ENCODE results near the gene EHD4.

EHD4 gene

DNA sequence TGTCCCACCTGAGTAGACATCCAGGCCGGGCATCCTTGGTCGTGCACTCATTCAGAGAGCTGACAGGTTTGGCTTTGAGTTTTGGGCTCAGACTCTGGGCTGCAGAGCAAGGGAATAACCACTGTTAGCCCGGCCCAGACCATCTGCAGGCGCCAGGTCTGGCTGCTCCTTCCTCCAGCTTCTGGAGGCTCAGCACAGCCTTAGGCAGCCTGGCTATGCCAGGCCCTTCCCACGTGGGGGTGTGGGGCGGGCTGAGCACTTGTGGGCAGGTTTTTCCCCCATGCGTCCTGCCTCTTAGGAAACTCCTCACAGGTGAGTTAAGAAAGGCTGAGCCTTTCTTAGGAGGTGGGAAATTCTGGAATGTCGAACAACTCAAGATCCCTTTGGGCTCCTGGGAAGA, 122.5 kb downstream of the EHD4 start:
- Histone ChIP-seq H3K4me2 (no peak overlapping the region), H4K20me1 (ENCODE audit: insufficient read depth) (no peaks in the 10 kb centered on the region), H3K27ac (no peak overlapping the region), H3K4me3 (IDR thresholded peaks at IDR 0.05; ENCODE audit: insufficient read depth, low read depth, low read length) (no peak overlapping the region), H3K36me3 (ENCODE audit: insufficient read depth) (no peaks in the 10 kb centered on the region), H3K9ac (no peak overlapping the region), H3K27me3 (ENCODE audit: insufficient read depth, low read depth) (no peaks in the 10 kb centered on the region), H3K4me1 (ENCODE audit: low read depth, poor library complexity, severe bottlenecking) (no peaks in the 10 kb centered on the region), H2AFZ (ENCODE audit: low read depth) (no peak overlapping the region), H3K79me2 (ENCODE audit: insufficient read depth, low read depth) (no peaks in the 10 kb centered on the region)
- TF ChIP-seq CTCF (conservative IDR thresholded peaks at IDR 0.05; ENCODE audit: low read depth, low read length) = no peak

- no peaks in the 10 kb centered on the region for H3K79me2 ChIP-seq (ENCODE audit: insufficient read depth, low read depth)
- no peak overlapping the region for H3K9ac ChIP-seq
- no peak overlapping the region for H3K4me2 ChIP-seq
- TF ChIP-seq CTCF (conservative IDR thresholded peaks at IDR 0.05; ENCODE audit: low read depth, low read length) = no peak
- H3K27me3 ChIP-seq (ENCODE audit: insufficient read depth, low read depth) = no peaks in the 10 kb centered on the region
- H3K36me3 ChIP-seq (ENCODE audit: insufficient read depth) = no peaks in the 10 kb centered on the region
- H3K27ac ChIP-seq = no peak overlapping the region
- H3K4me1 ChIP-seq (ENCODE audit: low read depth, poor library complexity, severe bottlenecking) = no peaks in the 10 kb centered on the region
- H3K4me3 ChIP-seq (IDR thresholded peaks at IDR 0.05; ENCODE audit: insufficient read depth, low read depth, low read length) = no peak overlapping the region
- no peaks in the 10 kb centered on the region for H4K20me1 ChIP-seq (ENCODE audit: insufficient read depth)
- no peak overlapping the region for H2AFZ ChIP-seq (ENCODE audit: low read depth)
Observed at GRCh38 chr15:41849204-41849603, 123.2 kb downstream of the EHD4 start.

DNA sequence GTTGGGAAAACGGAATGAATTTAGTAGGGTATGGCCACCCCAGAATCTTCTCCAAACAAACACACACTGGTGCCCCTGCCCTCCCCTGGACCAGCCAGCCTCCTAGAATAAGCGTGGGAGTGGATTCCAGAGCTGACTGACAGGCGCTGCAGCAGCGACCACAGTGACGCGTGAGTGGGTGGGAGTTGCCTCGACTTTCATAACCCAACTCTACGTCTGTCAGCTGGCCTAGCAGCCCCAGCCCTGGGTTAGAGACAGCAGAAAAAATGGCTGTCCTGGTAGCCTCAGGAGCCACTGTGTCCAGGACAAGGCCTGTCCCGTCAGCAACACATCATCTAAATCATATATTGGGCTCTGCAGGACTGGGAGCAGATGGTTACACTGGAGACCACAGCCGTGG, 123.7 kb downstream of the EHD4 start:
- H3K4me3 ChIP-seq (IDR thresholded peaks at IDR 0.05; ENCODE audit: insufficient read depth, low read depth, low read length) = no peak overlapping the region
- no peak overlapping the region for H2AFZ ChIP-seq (ENCODE audit: low read depth)
- H3K79me2 ChIP-seq (ENCODE audit: insufficient read depth, low read depth) = no peaks in the 10 kb centered on the region
- no peak for TF ChIP-seq CTCF (conservative IDR thresholded peaks at IDR 0.05; ENCODE audit: low read depth, low read length)
- no peaks in the 10 kb centered on the region for H3K36me3 ChIP-seq (ENCODE audit: insufficient read depth)
- H3K9ac ChIP-seq = no peak overlapping the region
- no peak overlapping the region for H3K27ac ChIP-seq
- H3K4me1 ChIP-seq (ENCODE audit: low read depth, poor library complexity, severe bottlenecking) = no peaks in the 10 kb centered on the region
- H3K27me3 ChIP-seq (ENCODE audit: insufficient read depth, low read depth) = no peaks in the 10 kb centered on the region
- no peak overlapping the region for H3K4me2 ChIP-seq
- no peaks in the 10 kb centered on the region for H4K20me1 ChIP-seq (ENCODE audit: insufficient read depth)

DNA sequence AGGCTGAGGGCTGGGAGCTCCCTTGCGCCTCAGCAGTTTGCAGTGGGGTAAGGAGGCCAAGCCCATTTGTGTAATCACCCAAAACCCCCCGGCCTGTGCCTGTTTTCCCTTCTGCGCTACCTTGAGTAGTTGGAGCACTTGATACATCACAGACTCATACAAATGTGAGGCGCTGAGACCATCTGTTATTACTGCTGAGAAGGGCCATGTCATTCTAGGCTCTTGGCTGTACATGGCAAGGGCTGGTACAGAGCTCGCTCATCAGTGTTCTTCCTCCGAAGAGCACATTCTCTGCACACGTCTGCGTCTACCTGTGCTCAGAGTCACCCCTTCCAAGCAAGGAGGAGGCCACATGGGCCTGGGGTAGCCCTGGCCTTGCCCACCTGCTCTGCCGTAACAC, 124.4 kb downstream of the EHD4 start:
- Histone ChIP-seq H2AFZ (ENCODE audit: low read depth) (no peak overlapping the region), H3K9ac (no peak overlapping the region), H3K4me3 (IDR thresholded peaks at IDR 0.05; ENCODE audit: insufficient read depth, low read depth, low read length) (no peak overlapping the region), H4K20me1 (ENCODE audit: insufficient read depth) (no peaks in the 10 kb centered on the region), H3K27ac (no peak overlapping the region), H3K36me3 (ENCODE audit: insufficient read depth) (no peaks in the 10 kb centered on the region), H3K4me1 (ENCODE audit: low read depth, poor library complexity, severe bottlenecking) (no peaks in the 10 kb centered on the region), H3K27me3 (ENCODE audit: insufficient read depth, low read depth) (no peaks in the 10 kb centered on the region), H3K79me2 (ENCODE audit: insufficient read depth, low read depth) (no peaks in the 10 kb centered on the region), H3K4me2 (no peak overlapping the region)
- TF ChIP-seq CTCF (conservative IDR thresholded peaks at IDR 0.05; ENCODE audit: low read depth, low read length) = no peak

GRCh38 chr15:41847206-41847605, 125.2 kb downstream of the EHD4 start:
- no peaks in the 10 kb centered on the region for H4K20me1 ChIP-seq (ENCODE audit: insufficient read depth)
- no peak overlapping the region for H3K4me2 ChIP-seq
- no peaks in the 10 kb centered on the region for H3K79me2 ChIP-seq (ENCODE audit: insufficient read depth, low read depth)
- H3K36me3 ChIP-seq (ENCODE audit: insufficient read depth) = no peaks in the 10 kb centered on the region
- H3K9ac ChIP-seq = no peak overlapping the region
- H3K4me1 ChIP-seq (ENCODE audit: low read depth, poor library complexity, severe bottlenecking) = no peaks in the 10 kb centered on the region
- no peak overlapping the region for H3K4me3 ChIP-seq (IDR thresholded peaks at IDR 0.05; ENCODE audit: insufficient read depth, low read depth, low read length)
- H3K27me3 ChIP-seq (ENCODE audit: insufficient read depth, low read depth) = no peaks in the 10 kb centered on the region
- H3K27ac ChIP-seq = no peak overlapping the region
- no peak for TF ChIP-seq CTCF (conservative IDR thresholded peaks at IDR 0.05; ENCODE audit: low read depth, low read length)
- no peak overlapping the region for H2AFZ ChIP-seq (ENCODE audit: low read depth)

Measured in KMS-11 (cell line).